ENCODE data around the gene ENTPD8. TPM values are rescaled to one million over a fixed set of nuclear protein-coding genes. Genes with fewer than 3 reads are reported as not detected.

Gene ENTPD8
- total RNA-seq, 4 donors from 2014 or later, result not detected

DNA sequence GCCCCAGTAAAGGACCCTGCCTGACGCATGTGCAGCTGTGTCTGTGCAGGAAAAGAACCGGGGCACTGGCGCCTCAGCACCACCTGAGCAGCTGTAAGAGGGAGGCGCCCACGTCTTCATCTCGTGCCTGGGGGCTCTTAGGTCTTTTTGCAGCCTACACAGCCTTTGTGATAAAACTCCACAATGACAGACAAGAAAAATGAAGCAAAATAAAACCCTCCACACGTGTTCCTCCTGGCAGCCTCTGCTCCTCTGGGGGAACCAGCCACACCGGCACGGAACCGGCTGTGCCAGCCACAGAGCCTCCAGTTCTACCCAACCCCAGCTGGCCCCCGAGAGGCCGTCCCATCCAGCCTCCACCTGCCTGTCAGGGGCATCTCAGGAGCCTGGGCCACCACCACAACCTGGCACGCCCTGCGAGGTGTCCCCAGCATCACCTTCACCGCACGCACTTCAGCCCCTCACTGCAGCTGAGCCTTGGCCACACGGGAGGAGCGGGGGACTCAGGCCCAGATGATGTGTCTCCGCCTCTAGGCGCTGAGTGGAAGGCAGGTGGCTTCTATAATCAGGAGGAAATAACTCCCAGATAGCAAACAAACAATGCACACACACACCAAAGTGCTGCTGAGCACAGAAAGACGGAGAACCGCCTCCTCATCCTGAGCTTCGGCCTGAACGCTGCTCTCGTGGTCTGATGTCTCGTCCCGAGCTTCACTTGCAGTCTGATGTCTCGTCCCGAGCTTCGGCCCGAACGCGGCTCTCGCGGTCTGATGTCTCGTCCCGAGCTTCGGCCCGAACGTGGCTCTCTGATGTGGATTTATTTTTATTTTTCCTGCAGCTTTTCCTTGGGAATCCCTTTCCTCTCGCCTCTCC is 46.5 kb upstream of the ENTPD8 start:
- Histone ChIP-seq H3K27ac (no peak overlapping the region), H3K9me3 (no peaks in the 10 kb centered on the region), H3K27me3 (no peaks in the 10 kb centered on the region), H3K4me3 (no peak overlapping the region), H3K36me3 (peaks cover 0 to 35% (median 0%) of the 10 kb centered on the region in 3 donors), H3K4me1 (no peaks in the 10 kb centered on the region)
- TF ChIP-seq EP300 (IDR thresholded peaks at IDR 0.05), result no peak
- TF ChIP-seq, protein P1, sequence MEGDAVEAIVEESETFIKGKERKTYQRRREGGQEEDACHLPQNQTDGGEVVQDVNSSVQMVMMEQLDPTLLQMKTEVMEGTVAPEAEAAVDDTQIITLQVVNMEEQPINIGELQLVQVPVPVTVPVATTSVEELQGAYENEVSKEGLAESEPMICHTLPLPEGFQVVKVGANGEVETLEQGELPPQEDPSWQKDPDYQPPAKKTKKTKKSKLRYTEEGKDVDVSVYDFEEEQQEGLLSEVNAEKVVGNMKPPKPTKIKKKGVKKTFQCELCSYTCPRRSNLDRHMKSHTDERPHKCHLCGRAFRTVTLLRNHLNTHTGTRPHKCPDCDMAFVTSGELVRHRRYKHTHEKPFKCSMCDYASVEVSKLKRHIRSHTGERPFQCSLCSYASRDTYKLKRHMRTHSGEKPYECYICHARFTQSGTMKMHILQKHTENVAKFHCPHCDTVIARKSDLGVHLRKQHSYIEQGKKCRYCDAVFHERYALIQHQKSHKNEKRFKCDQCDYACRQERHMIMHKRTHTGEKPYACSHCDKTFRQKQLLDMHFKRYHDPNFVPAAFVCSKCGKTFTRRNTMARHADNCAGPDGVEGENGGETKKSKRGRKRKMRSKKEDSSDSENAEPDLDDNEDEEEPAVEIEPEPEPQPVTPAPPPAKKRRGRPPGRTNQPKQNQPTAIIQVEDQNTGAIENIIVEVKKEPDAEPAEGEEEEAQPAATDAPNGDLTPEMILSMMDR (IDR thresholded peaks at IDR 0.05), result no peak
- TF ChIP-seq POLR2A (IDR thresholded peaks at IDR 0.05), result no peak
- DNase-seq (ENCODE audit: low spot score in 2 of 2), result no peak
- WGBS, 2 donors, result 84 to 85% methylated on average over 41 of the region's 41 CpGs

DNA sequence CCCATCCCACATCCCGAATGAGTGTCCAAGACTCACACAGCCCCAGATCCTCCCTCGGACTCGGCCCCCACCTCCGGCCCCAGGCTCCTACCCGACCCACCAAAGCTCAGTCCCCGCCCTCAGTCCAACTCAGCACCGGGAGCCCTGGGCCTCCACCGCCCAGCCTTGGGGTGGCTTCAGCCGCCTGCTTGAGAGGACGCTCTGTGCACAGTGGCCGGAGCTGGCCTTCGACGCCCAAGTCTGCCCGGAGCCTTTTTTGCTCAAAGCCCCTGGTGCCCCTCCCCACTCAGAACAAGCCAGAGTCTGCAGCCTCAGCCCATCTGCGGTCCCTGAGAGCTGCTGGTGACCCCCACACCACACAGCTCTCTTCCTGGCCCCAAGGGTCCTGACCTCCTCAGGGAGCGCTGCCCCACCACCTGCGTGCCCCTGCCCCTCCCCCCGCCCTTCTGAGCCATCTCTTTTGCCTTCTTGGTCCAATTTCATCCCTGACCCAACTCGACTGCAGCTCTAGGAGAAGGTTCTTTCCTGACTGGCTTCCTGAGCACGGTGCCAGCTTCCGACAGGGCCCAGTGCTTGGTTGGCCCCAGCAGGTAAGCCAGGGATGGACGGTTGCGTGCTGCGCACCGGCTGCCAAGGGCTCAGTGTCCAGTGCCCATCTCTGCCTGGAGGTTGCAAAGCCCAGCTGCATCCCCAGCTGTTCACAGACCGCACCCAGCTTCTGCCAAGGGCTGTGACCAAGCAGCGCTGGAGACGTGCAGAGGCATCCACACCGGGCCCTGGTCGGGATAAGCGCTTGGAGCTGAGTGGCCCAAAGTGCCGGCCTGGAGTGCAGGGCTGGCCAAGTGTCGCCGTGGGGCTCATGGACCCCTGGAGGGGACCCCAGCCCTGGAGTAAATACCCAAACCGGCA is 45.6 kb upstream of the ENTPD8 start:
- no peak for TF ChIP-seq POLR2A (IDR thresholded peaks at IDR 0.05)
- TF ChIP-seq, protein P1 (IDR thresholded peaks at IDR 0.05), result no peak
- TF ChIP-seq EP300 (IDR thresholded peaks at IDR 0.05), result no peak

DNA sequence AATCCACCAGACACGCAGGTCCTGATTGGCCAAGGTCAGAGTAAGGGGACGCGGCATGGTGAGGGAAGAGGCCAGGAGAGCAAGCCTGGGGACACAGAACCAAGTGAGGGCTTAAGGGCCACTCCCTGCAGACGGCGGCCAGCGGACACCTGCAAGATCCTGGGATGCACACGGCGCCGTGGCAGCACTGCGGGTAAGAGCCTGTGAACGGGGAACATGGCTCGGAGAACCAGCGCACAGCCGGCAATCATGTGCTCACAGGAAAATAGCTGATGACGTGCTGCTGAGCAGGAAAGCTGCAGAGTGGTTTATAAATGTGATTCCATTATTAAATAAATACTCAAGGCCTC is 45.0 kb upstream of the ENTPD8 start:
- 93 to 94% methylated on average over 15 of the region's 15 CpGs for WGBS, 2 donors
- H3K27ac ChIP-seq, result no peak overlapping the region
- H3K36me3 ChIP-seq, result peaks cover 0 to 31% (median 0%) of the 10 kb centered on the region in 3 donors
- no peak overlapping the region for H3K4me3 ChIP-seq
- peaks cover 0 to 12% (median 4%) of the 10 kb centered on the region in 4 donors for H3K4me1 ChIP-seq
- H3K27me3 ChIP-seq, result no peaks in the 10 kb centered on the region
- TF ChIP-seq POLR2A (IDR thresholded peaks at IDR 0.05), result no peak
- no peak for TF ChIP-seq EP300 (IDR thresholded peaks at IDR 0.05)
- TF ChIP-seq, protein P1 (IDR thresholded peaks at IDR 0.05), result no peak
- no peak for DNase-seq (ENCODE audit: low spot score in 2 of 2)
- H3K9me3 ChIP-seq, result no peaks in the 10 kb centered on the region

More for the DNA sequence above, 45.6 kb upstream of the ENTPD8 start:
- H3K4me3 ChIP-seq, result no peak overlapping the region
- WGBS, 2 donors, result 81 to 86% methylated on average over 33 to 35 of the region's 35 CpGs
- peaks cover 0 to 8% (median 4%) of the 10 kb centered on the region in 4 donors for H3K4me1 ChIP-seq
- H3K27ac ChIP-seq, result no peak overlapping the region
- H3K36me3 ChIP-seq, result peaks cover 0 to 34% (median 0%) of the 10 kb centered on the region in 3 donors
- H3K9me3 ChIP-seq, result no peaks in the 10 kb centered on the region
- DNase-seq (ENCODE audit: low spot score in 2 of 2), result no peak
- no peaks in the 10 kb centered on the region for H3K27me3 ChIP-seq

DNA sequence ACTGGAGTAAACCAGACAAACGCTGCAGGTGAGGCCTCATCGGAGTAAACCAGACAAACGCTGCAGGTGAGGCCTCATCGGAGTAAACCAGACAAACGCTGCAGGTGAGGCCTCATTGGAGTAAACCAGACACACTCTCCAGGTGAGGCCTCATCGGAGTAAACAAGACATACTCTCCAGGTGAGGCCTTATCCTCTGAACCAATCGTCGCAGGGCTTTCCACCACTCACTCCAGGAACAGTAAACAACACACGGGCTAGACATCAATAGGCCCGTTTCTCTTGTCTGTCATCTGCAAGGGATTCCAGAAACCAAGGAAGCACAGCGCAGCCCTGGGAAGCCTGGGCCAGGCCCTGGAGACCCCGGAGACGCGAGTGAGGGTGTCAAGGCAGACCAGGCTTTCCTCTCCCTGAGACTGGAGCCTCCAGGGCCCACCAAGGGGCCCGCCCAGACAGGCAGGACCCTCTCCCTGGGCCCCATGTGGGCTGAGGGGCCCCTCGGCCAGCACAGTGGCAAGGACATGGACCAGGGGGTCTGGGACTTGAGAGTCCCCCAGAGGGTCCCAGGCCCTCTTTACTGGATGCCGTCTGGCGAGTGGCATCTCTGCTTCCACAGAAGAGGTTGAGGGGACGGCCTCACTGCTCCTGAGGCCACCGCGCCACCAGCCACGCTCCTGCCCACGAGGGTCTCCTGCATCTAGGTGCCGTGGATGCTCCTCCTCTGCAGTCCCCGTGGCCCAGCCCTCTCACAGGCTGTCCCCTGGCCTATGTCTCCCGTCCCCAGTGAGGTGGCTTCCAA is 44.4 kb upstream of the ENTPD8 start:
- 85 to 91% methylated on average over 23 of the region's 26 CpGs for WGBS, 2 donors
- no peaks in the 10 kb centered on the region for H3K9me3 ChIP-seq

More for the DNA sequence above, 44.4 kb upstream of the ENTPD8 start:
- Histone ChIP-seq H3K36me3 (peaks cover 0 to 31% (median 0%) of the 10 kb centered on the region in 3 donors), H3K27ac (no peak overlapping the region), H3K27me3 (no peaks in the 10 kb centered on the region), H3K4me3 (no peak overlapping the region), H3K4me1 (peaks cover 0 to 12% (median 4%) of the 10 kb centered on the region in 4 donors)
- DNase-seq (ENCODE audit: low spot score in 2 of 2), result no peak
- TF ChIP-seq POLR2A (IDR thresholded peaks at IDR 0.05) (no peak), EP300 (IDR thresholded peaks at IDR 0.05) (no peak)
- TF ChIP-seq, protein P1 (IDR thresholded peaks at IDR 0.05), result no peak
